NT2/D1 (cell line): ENCODE measurements around the gene NPAS1.
A peak's percentile ranks its signal among the peaks of the same experiment; 100 is the strongest.

Source experiments
- DNase-seq: peaks from one replicate; pipeline ENCODE4 v3.0.0-alpha.2; 2011; ENCODE audit warnings: low read depth, low spot score
- H3K27me3 ChIP-seq: 2 replicates; pipeline ENCODE4 v1.6.0; 2011; ENCODE audit warnings: mild to moderate bottlenecking; ENCODE audit not compliant: insufficient read length, insufficient read depth
- H3K36me3 ChIP-seq: 2 replicates; pipeline ENCODE4 v1.6.1; 2011; ENCODE audit warnings: mild to moderate bottlenecking, low read length, mixed read lengths; ENCODE audit not compliant: insufficient read depth, insufficient read length
- H3K4me1 ChIP-seq: 2 replicates; pipeline ENCODE4 v1.5.1; 2011; ENCODE audit not compliant: insufficient read depth, insufficient read length
- H3K4me3 ChIP-seq: 2 replicates; pipeline ENCODE4 v1.5.1; 2011; ENCODE audit warnings: low read depth; ENCODE audit not compliant: insufficient read length
- H3K9ac ChIP-seq: 2 replicates; pipeline ENCODE4 v1.6.0; 2011; ENCODE audit warnings: low read depth; ENCODE audit not compliant: insufficient read length
- H3K9me3 ChIP-seq: 2 replicates; pipeline ENCODE4 v1.5.1; 2011; ENCODE audit warnings: mild to moderate bottlenecking, low read length; ENCODE audit not compliant: insufficient read depth
- SUZ12 ChIP-seq: IDR thresholded peaks from 2 replicates; pipeline ENCODE4 v1.6.1; 2011; ENCODE audit not compliant: insufficient read length, insufficient read depth; ENCODE audit errors: extremely low read depth
- YY1 ChIP-seq: IDR thresholded peaks from 2 replicates; pipeline ENCODE4 v1.6.1; 2011; ENCODE audit not compliant: insufficient read length, insufficient read depth
- ZNF274 ChIP-seq: IDR thresholded peaks from 2 replicates; pipeline ENCODE4 v1.6.1; 2011; ENCODE audit warnings: mild to moderate bottlenecking, low read depth, low read length

The NPAS1 gene

DNA sequence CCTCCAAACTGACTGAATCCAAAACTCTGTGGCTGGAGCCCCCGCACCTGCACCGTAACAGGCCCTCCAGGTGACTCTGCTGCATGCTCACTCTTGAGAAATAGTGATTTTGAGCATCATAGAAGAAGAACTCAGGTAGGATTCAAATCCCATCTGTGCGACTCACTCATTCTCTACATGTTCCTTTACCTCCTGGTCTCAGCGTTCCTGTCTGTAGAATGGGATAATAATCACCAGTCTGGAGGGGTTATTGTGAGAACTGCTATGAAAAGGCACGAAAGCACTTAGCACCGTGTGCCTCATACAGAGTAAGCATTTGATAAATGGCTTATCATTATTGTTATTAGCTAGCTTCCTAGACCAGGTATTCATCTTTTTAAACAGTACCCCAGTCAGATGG, 36.5 kb upstream of the NPAS1 start:
- no peak for DNase-seq
- Histone ChIP-seq H3K9me3 (no peaks in the 10 kb centered on the region), H3K9ac (no peak overlapping the region), H3K27me3 (no peaks in the 10 kb centered on the region), H3K4me1 (peaks cover 17% of the 10 kb centered on the region), H3K4me3 (no peak overlapping the region), H3K36me3 (peaks cover 6% of the 10 kb centered on the region)
- no peak for TF ChIP-seq SUZ12
- no peak for TF ChIP-seq ZNF274
- no peak for TF ChIP-seq YY1

DNA sequence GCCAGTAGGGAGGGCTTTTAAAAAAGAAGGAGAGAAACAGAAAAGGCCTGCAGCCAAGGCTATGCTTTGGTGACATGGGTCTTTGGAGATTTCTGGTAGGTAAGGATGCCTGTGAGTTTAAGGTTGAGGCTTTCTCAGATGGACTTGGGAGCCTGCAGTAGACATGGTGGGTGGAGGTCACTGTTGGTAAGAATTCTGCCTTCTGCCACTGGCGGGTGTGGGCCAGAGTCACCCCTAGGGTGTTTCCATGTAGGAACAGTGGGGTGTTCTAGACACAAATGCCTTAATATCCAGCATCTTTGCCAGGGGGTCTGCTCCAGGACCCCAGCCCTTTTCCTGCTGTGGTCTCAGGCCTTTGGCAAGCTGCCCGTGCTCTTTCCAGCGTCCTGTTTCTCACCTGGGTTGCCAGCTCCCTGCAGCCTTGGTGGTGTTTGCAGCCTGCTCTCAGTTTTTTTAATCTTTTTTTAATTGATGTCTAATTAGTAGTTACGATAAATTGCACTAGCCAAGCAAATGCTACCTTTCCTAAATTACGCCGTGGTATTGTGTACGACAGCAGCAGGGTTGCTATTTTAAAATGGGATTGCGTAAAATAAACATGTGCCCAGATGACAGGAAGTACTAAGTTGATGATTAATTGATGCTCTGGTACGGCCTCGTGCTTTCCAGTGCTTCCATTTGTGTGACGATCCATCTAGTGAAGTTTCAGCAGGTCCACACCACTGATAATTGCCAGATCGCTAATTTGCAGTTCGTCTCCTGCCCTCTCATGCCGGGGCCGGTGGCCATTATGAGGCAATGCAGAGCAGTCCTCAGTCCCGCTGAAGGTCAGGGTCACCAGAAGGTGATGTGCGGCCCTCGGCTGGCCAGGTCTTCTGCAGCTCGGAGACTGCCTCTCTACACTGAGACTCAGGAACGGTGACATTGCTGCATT, 35.3 kb upstream of the NPAS1 start:
- Histone ChIP-seq H3K9ac (no peak overlapping the region), H3K27me3 (no peaks in the 10 kb centered on the region), H3K9me3 (no peaks in the 10 kb centered on the region), H3K4me3 (no peak overlapping the region), H3K36me3 (peaks cover 18% of the 10 kb centered on the region), H3K4me1 (peaks cover 7% of the 10 kb centered on the region)
- DNase-seq: no peak
- TF ChIP-seq ZNF274: no peak
- no peak for TF ChIP-seq YY1
- TF ChIP-seq SUZ12: no peak

DNA sequence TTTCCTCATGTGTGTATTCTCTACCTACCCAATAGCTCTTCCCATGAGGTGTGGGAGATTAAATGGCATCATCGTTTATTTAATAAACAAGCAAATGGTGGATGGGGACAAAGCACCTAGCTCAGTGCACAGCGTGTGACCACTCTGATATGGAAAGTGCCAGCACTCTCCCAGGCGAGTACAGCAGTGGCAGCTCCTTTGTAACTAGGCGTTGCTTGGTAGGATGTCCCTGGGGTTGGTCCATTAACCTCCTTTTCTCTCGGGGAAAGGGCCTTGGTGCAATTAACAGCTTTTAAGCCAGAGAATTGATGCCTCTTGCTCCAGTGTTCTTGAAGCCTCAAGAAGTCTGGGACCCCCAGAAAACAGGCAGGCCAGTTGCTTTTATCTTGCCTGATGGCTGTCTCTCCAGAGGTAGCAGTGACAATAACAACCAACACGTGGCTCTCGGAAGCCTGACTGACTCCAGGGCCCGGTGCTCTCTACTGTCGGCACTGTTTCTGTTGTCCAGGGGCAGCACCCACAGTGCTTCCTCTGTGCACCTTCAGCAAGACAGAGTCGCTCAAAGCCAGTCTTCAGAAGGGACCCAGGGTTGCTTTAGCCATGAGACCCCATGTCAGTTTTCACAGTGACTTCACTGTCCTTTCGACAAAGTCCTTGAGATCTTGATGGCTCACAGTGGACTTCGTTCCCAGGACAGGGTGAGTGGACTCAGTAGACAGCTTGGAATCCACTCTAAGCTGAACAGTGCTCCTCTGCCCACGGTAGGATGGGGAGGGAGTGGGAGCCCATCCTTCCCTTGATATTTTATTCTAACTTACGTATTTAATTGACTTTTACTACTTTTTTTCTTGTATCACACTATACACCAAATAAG, 33.9 kb upstream of the NPAS1 start:
- Histone ChIP-seq H3K4me3 (no peak overlapping the region), H3K9ac (no peak overlapping the region), H3K27me3 (no peaks in the 10 kb centered on the region), H3K4me1 (peaks cover 3% of the 10 kb centered on the region), H3K9me3 (no peaks in the 10 kb centered on the region), H3K36me3 (peaks cover 32% of the 10 kb centered on the region)
- no peak for DNase-seq
- TF ChIP-seq ZNF274: no peak
- no peak for TF ChIP-seq YY1
- no peak for TF ChIP-seq SUZ12

DNA sequence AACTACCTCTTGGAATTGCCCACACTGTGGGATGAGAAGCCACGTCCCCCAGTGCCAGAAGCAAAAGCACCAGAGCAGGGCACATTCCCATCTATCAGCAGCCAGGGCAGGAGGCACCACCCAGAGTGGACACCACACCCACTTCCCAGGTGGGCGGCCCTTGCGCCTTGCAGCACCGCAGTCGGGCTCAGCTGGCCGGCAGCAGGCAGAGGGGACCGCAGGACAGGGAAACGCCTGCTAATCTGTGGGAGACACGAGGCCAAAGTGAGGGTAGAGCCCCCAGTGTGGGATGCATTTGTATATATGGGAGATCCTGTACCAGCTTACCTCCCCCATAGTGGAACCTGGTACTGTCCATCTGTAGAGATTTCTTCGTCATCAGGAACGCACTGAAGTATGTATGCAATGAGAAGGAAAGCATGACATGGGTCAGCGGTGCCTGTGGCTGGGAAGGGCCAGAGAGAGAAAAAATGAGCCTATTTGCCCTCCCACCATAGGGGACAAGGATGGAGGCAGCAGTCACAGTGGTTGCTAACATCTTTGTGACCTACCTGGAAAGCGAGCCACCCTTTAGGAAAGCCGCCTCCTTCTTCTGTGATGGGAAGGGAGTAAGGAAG, 30.9 kb upstream of the NPAS1 start:
- H3K4me3 ChIP-seq: no peak overlapping the region
- no peak for TF ChIP-seq SUZ12
- no peak for TF ChIP-seq YY1
- no peak for TF ChIP-seq ZNF274
- H3K4me1 ChIP-seq: peaks cover 3% of the 10 kb centered on the region
- H3K9ac ChIP-seq: no peak overlapping the region
- no peaks in the 10 kb centered on the region for H3K27me3 ChIP-seq
- no peaks in the 10 kb centered on the region for H3K9me3 ChIP-seq
- no peak for DNase-seq
- peaks cover 58% of the 10 kb centered on the region for H3K36me3 ChIP-seq

DNA sequence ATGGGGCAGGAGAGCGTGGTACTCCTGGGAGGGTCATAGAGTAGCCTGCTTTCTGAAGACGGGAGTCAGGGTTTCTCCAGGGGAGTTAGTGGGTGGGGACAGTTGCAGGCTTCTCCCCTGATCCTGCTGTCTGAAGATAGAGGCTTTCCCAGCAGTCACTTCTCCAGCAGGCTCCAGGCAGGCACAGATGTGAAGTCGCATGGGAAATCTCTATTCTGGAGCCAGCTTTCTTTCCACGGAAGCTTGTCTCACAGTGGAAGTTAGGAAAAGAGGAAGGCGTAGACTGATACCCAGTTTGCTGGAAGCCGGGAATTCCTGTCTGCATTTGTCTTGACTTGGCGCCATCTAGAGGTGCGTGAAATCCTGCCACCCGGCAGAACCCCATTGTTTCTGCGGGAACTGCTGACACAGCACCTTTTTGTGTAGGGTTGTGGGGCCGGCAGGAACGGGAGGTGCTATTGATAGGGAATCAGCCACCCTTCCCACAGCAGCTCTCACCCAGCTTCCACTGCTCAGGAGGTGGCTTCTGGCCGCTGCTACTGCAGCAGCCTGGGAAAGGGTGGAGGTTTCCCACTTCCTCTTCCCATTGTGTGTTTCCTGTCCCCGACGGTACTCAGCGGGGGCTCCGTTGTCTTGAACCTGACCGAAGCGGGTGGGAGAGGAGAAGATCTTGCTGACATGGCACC, 28.5 kb upstream of the NPAS1 start:
- H3K9me3 ChIP-seq: no peaks in the 10 kb centered on the region
- no peak for TF ChIP-seq ZNF274
- no peak for TF ChIP-seq SUZ12
- TF ChIP-seq YY1: no peak
- peaks cover 63% of the 10 kb centered on the region for H3K36me3 ChIP-seq
- H3K4me1 ChIP-seq: no peaks in the 10 kb centered on the region
- DNase-seq: peak; percentile 57
- H3K9ac ChIP-seq: peak overlapping the region; percentile 18
- no peak overlapping the region for H3K4me3 ChIP-seq
- H3K27me3 ChIP-seq: no peaks in the 10 kb centered on the region

DNA sequence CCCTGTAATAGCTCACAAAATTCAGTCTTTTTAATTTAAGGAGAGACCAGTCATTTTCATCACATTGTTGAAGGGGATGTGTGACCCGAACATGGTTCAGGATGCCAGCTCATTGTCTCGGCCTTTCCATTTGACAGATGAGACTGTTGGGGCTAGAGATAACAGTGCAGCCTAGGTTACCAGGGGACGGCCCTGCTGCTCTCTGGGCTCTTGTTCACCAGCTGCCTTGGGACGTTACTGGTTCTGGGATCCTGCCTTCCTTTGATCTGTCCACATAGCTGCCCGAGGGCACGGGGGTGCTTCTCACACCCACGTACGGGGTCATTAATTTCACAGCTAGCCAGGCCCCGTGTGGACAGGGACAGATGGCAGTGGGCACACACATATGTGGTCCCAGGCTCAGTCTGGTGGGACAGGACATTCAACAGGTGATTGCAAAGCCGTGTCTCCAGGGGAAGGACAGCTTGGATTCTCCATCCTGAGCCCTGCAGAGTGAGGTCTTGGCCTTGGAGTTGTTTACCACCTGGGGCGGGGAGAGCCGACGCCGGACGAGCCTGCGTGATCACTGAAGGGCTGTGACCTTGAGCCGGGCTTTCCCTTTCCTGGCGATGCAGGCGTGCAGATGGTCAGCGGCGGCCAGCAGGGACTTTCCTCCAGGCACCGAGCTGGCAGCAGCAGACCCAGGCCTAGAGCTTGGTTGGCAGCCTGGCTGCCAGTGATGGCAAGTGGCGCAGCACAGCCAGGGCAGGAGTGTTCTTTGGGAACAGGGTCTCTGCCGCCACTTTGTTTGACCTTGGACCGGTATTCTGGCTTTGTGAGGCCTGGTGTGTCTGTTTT, 26.7 kb upstream of the NPAS1 start:
- Histone ChIP-seq H3K9ac (no peak overlapping the region), H3K9me3 (no peaks in the 10 kb centered on the region), H3K4me3 (no peak overlapping the region), H3K36me3 (peaks cover 64% of the 10 kb centered on the region), H3K4me1 (no peaks in the 10 kb centered on the region), H3K27me3 (no peaks in the 10 kb centered on the region)
- no peak for DNase-seq
- no peak for TF ChIP-seq YY1
- no peak for TF ChIP-seq SUZ12
- no peak for TF ChIP-seq ZNF274

DNA sequence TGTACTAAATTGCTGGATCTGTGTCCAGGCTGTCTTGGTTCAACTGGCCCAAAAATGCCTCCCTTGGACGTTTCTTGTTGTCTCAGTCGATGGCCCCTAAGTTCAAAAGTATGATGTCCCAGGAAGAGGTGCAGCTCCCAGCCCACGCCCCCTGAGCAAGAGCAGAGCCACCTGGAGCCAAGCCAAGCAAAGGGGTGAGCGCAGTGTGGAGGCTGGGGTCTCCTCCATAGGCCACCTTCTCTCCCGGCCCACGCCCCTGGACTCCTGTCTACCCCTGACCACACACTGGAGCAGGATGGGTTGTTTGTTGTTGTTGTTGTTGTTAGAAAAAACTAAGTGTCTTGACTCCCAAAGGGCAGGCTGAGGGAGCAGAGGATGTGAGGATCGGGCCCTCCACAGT, 26.0 kb upstream of the NPAS1 start:
- Histone ChIP-seq H3K27me3 (no peaks in the 10 kb centered on the region), H3K9me3 (no peaks in the 10 kb centered on the region), H3K9ac (no peak overlapping the region), H3K36me3 (peaks cover 61% of the 10 kb centered on the region), H3K4me3 (no peak overlapping the region), H3K4me1 (no peaks in the 10 kb centered on the region)
- DNase-seq: no peak
- no peak for TF ChIP-seq ZNF274
- TF ChIP-seq YY1: no peak
- no peak for TF ChIP-seq SUZ12
